Tibial nerve (tissue), 4 donors: Measurements from ENCODE around the gene GBA2. TPM values are rescaled to one million over a fixed set of nuclear protein-coding genes. Genes with fewer than 3 reads are reported as not detected.

Experiments used
- DNase-seq, 2 donors: peaks; one replicate each; pipeline ENCODE4 v3.0.0-alpha.2; 2019; ENCODE audit warnings: low spot score in 2 of 2
- H3K27ac ChIP-seq, 4 donors: fragments of 200-600 bp; sonication (generic) in 3 of 4; one replicate each; pipeline ENCODE4 v1.5.1; 2017 to 2019; ENCODE audit warnings: mild to moderate bottlenecking in 1 of 4
- H3K27me3 ChIP-seq, 2 donors: fragments of 200-600 bp; sonication (generic) in 1 of 2; one replicate each; pipeline versions ENCODE4 v1.5.1 to v1.6.0; 2017 to 2019
- H3K36me3 ChIP-seq, 3 donors: fragments of 200-600 bp; sonication (generic); one replicate each; pipeline ENCODE4 v1.5.1; 2018 to 2019
- H3K4me1 ChIP-seq, 4 donors: fragments of 200-600 bp; sonication (generic) in 3 of 4; one replicate each; pipeline ENCODE4 v1.5.1; 2017 to 2019
- H3K4me3 ChIP-seq, 4 donors: fragments of 200-600 bp; sonication (generic) in 3 of 4; one replicate each; pipeline ENCODE4 v1.5.1; 2017 to 2019; ENCODE audit warnings: mild to moderate bottlenecking in 1 of 4, moderate library complexity in 1 of 4
- H3K9me3 ChIP-seq, 4 donors: fragments of 200-600 bp; sonication (generic) in 3 of 4; one replicate each; pipeline ENCODE4 v1.5.1; 2017 to 2019
- CTCF ChIP-seq, 5 experiments: fragments of 200-600 bp in 3 of 5; fragments of 450-650 bp in 2 of 5; sonication (generic) in 3 of 5; IDR thresholded peaks; one replicate each; pipeline ENCODE4 v1.5.1; 2016 to 2019; ENCODE audit warnings: antibody characterized with exemption in 5 of 5, mild to moderate bottlenecking in 3 of 5, moderate library complexity in 2 of 5
- EP300 ChIP-seq, 2 donors: sonication (generic); formaldehyde crosslinking; IDR thresholded peaks; one replicate each; pipeline ENCODE4 v1.6.1; 2017; ENCODE audit warnings: antibody characterized with exemption in 2 of 2, mild to moderate bottlenecking in 1 of 2
- POLR2A ChIP-seq, 2 donors: fragments of 450-650 bp; IDR thresholded peaks; one replicate each; pipeline ENCODE4 v1.6.1; 2017; ENCODE audit warnings: antibody characterized with exemption in 2 of 2, mild to moderate bottlenecking in 2 of 2, moderate library complexity in 2 of 2
- WGBS, 2 donors: methylation state at CpG; one replicate each; pipeline ENCODE4 v1.1.5; 2018; 5-methylcytosine and 5-hydroxymethylcytosine counted together
- total RNA-seq, 4 donors: library from RNA; depleted of rRNA; stranded (reverse); fragments of >200 nt; gene quantifications; one replicate each; pipeline ENCODE4 v1.1.0, GENCODE V29; 2016

The GBA2 gene
- total RNA-seq, 4 donors from 2014 or later, result 63.8 to 92.1 (median 66.1) TPM

- H3K4me3 ChIP-seq, result peak overlapping the region in 1 of 4 donors; percentile 69
- H3K27ac ChIP-seq, result peak overlapping the region in 2 of 4 donors; percentile 88 to 91
- WGBS, 2 donors, result 84 to 91% methylated on average over 14 of the region's 14 CpGs
- TF ChIP-seq CTCF (IDR thresholded peaks at IDR 0.05), result no peak
- TF ChIP-seq POLR2A (IDR thresholded peaks at IDR 0.05), result no peak
- TF ChIP-seq EP300 (IDR thresholded peaks at IDR 0.05), result no peak
- no peaks in the 10 kb centered on the region for H3K9me3 ChIP-seq
- H3K36me3 ChIP-seq, result no peaks in the 10 kb centered on the region
- peaks cover 0 to 49% (median 26%) of the 10 kb centered on the region in 4 donors for H3K4me1 ChIP-seq
- DNase-seq, result no peak
- H3K27me3 ChIP-seq, result no peaks in the 10 kb centered on the region
Measured at GRCh38 chr9:35792826-35793225, 43.8 kb upstream of the GBA2 start.

GRCh38 chr9:35792024-35792813 is 43.2 kb upstream of the GBA2 start:
- Histone ChIP-seq H3K36me3 (no peaks in the 10 kb centered on the region), H3K27ac (peak overlapping the region; percentile 52 to 91 (median 70)), H3K9me3 (no peaks in the 10 kb centered on the region), H3K4me1 (peaks cover 0 to 49% (median 26%) of the 10 kb centered on the region in 4 donors), H3K27me3 (no peaks in the 10 kb centered on the region), H3K4me3 (peak overlapping the region; percentile 41 to 69 (median 50))
- WGBS, 2 donors, result 55 to 78% methylated on average over 13 to 30 of the region's 34 CpGs
- DNase-seq, result no peak
- TF ChIP-seq CTCF (IDR thresholded peaks at IDR 0.05) (no peak), POLR2A (IDR thresholded peaks at IDR 0.05) (no peak), EP300 (IDR thresholded peaks at IDR 0.05) (no peak)

GRCh38 chr9:35791297-35791921 is 42.4 kb upstream of the GBA2 start, which contains the start of gene NPR2:
Gene NPR2 (plus strand): TSS chr9:35791591. CDS start chr9:35792409, 818 bp downstream.
- TF ChIP-seq CTCF (IDR thresholded peaks at IDR 0.05), result peak in 1 of 5 experiments; percentile 31
- peak in 1 of 2 donors; percentile 23 for TF ChIP-seq POLR2A (IDR thresholded peaks at IDR 0.05)
- no peak for TF ChIP-seq EP300 (IDR thresholded peaks at IDR 0.05)
- no peak for DNase-seq
- Histone ChIP-seq H3K4me3 (peak within 1 kb of the TSS; percentile 41 to 69 (median 50)), H3K36me3 (no peaks in the 10 kb centered on the region), H3K27me3 (no peaks in the 10 kb centered on the region), H3K27ac (peak within 1 kb of the TSS; percentile 52 to 91 (median 70)), H3K9me3 (no peaks in the 10 kb centered on the region), H3K4me1 (peaks cover 0 to 49% (median 26%) of the 10 kb centered on the region in 4 donors)
- 5 to 17% methylated on average over 19 to 40 of the region's 64 CpGs for WGBS, 2 donors

- WGBS, 2 donors, result 31 to 33% methylated on average over 37 of the region's 37 CpGs
- no peak for TF ChIP-seq EP300 (IDR thresholded peaks at IDR 0.05)
- TF ChIP-seq CTCF (IDR thresholded peaks at IDR 0.05), result peak; percentile 82 to 91 (median 87)
- TF ChIP-seq POLR2A (IDR thresholded peaks at IDR 0.05), result no peak
- DNase-seq, result peak; percentile 45 to 78
- no peaks in the 10 kb centered on the region for H3K36me3 ChIP-seq
- no peaks in the 10 kb centered on the region for H3K9me3 ChIP-seq
- H3K4me3 ChIP-seq, result peak overlapping the region; percentile 30 to 69 (median 46)
- peaks cover 0 to 49% (median 26%) of the 10 kb centered on the region in 4 donors for H3K4me1 ChIP-seq
- H3K27ac ChIP-seq, result peak overlapping the region; percentile 52 to 91 (median 70)
- H3K27me3 ChIP-seq, result no peaks in the 10 kb centered on the region
Measured at GRCh38 chr9:35790385-35791296, 41.6 kb upstream of the GBA2 start.
